ENCODE measurements around the gene AIG1.

AIG1 gene

DNA sequence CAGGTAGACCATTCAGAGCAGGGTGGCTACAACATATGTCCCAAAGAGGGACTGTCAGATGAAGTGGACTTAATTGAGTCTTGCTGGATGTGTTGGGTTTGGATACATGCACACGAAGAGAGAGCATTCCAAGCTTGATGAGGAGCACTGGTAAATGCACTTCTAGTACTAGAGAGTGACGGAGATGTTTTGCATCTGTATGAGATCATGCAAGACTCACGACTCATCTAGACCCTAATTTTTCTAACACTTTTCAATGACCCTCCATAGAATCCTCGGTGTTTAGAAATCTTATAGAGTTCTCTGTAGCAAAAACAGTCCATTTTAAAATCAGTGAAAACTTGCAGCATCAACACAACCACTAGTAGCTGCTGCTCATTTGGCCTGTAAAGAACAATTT, 4.8 kb upstream of the AIG1 start:
- H3K4me1 ChIP-seq (ENCODE audit: low read depth, poor library complexity, severe bottlenecking): peaks cover 13% of the 10 kb centered on the region
- no peak overlapping the region for H3K4me3 ChIP-seq (IDR thresholded peaks at IDR 0.05; ENCODE audit: insufficient read depth, low read depth, low read length)
- TF ChIP-seq, protein P1, sequence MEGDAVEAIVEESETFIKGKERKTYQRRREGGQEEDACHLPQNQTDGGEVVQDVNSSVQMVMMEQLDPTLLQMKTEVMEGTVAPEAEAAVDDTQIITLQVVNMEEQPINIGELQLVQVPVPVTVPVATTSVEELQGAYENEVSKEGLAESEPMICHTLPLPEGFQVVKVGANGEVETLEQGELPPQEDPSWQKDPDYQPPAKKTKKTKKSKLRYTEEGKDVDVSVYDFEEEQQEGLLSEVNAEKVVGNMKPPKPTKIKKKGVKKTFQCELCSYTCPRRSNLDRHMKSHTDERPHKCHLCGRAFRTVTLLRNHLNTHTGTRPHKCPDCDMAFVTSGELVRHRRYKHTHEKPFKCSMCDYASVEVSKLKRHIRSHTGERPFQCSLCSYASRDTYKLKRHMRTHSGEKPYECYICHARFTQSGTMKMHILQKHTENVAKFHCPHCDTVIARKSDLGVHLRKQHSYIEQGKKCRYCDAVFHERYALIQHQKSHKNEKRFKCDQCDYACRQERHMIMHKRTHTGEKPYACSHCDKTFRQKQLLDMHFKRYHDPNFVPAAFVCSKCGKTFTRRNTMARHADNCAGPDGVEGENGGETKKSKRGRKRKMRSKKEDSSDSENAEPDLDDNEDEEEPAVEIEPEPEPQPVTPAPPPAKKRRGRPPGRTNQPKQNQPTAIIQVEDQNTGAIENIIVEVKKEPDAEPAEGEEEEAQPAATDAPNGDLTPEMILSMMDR (conservative IDR thresholded peaks at IDR 0.05; ENCODE audit: low read depth, low read length): no peak
- H3K79me2 ChIP-seq (ENCODE audit: insufficient read depth, low read depth): no peaks in the 10 kb centered on the region
- H3K36me3 ChIP-seq (ENCODE audit: insufficient read depth): no peaks in the 10 kb centered on the region
- H2AFZ ChIP-seq (ENCODE audit: low read depth): no peak overlapping the region
- no peak overlapping the region for H3K4me2 ChIP-seq
- no peaks in the 10 kb centered on the region for H4K20me1 ChIP-seq (ENCODE audit: insufficient read depth)
- H3K27me3 ChIP-seq (ENCODE audit: insufficient read depth, low read depth): no peaks in the 10 kb centered on the region
- no peak overlapping the region for H3K27ac ChIP-seq
- no peak overlapping the region for H3K9ac ChIP-seq

DNA sequence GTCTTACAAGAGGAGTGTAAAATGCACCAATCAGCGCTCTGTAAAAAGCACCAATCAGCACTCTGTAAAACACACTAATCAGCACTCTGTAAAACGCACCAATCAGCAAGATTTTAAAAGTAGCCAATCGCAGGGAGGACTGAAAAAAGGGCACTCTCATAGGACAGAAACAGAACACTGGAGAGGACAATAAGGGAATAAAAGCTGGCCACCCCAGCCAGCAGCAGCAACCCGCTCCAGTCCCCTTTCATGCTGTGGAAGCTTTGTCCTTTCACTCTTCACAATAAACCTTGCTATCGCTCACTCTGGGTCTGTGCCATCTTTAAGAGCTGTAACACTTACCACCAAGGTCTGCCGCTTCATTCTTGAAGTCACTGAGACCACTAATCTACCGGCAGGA, 1.7 kb upstream of the AIG1 start:
- H3K36me3 ChIP-seq (ENCODE audit: insufficient read depth): no peaks in the 10 kb centered on the region
- TF ChIP-seq, protein P1 (conservative IDR thresholded peaks at IDR 0.05; ENCODE audit: low read depth, low read length): no peak
- no peaks in the 10 kb centered on the region for H4K20me1 ChIP-seq (ENCODE audit: insufficient read depth)
- H3K4me1 ChIP-seq (ENCODE audit: low read depth, poor library complexity, severe bottlenecking): peaks cover 22% of the 10 kb centered on the region
- no peak overlapping the region for H3K4me3 ChIP-seq (IDR thresholded peaks at IDR 0.05; ENCODE audit: insufficient read depth, low read depth, low read length)
- H3K4me2 ChIP-seq: peak overlapping the region; percentile 49; the same call in 1 of the 2 replicates
- H3K79me2 ChIP-seq (ENCODE audit: insufficient read depth, low read depth): no peaks in the 10 kb centered on the region
- H3K9ac ChIP-seq: no peak overlapping the region
- no peak overlapping the region for H3K27ac ChIP-seq
- H2AFZ ChIP-seq (ENCODE audit: low read depth): no peak overlapping the region
- no peaks in the 10 kb centered on the region for H3K27me3 ChIP-seq (ENCODE audit: insufficient read depth, low read depth)

GRCh38 chr6:143059663-143060353, 881 bp upstream of the AIG1 start:
- TF ChIP-seq, protein P1 (conservative IDR thresholded peaks at IDR 0.05; ENCODE audit: low read depth, low read length): no peak
- H3K27me3 ChIP-seq (ENCODE audit: insufficient read depth, low read depth): no peaks in the 10 kb centered on the region
- H2AFZ ChIP-seq (ENCODE audit: low read depth): peak overlapping the region; percentile 96
- peak overlapping the region; percentile 77 for H3K9ac ChIP-seq
- no peaks in the 10 kb centered on the region for H3K79me2 ChIP-seq (ENCODE audit: insufficient read depth, low read depth)
- no peak overlapping the region for H3K4me3 ChIP-seq (IDR thresholded peaks at IDR 0.05; ENCODE audit: insufficient read depth, low read depth, low read length)
- H4K20me1 ChIP-seq (ENCODE audit: insufficient read depth): no peaks in the 10 kb centered on the region
- peak overlapping the region; percentile 26; the same call in 1 of the 2 replicates for H3K27ac ChIP-seq
- peaks cover 22% of the 10 kb centered on the region for H3K4me1 ChIP-seq (ENCODE audit: low read depth, poor library complexity, severe bottlenecking)
- H3K4me2 ChIP-seq: peak overlapping the region; percentile 49
- no peaks in the 10 kb centered on the region for H3K36me3 ChIP-seq (ENCODE audit: insufficient read depth)

DNA sequence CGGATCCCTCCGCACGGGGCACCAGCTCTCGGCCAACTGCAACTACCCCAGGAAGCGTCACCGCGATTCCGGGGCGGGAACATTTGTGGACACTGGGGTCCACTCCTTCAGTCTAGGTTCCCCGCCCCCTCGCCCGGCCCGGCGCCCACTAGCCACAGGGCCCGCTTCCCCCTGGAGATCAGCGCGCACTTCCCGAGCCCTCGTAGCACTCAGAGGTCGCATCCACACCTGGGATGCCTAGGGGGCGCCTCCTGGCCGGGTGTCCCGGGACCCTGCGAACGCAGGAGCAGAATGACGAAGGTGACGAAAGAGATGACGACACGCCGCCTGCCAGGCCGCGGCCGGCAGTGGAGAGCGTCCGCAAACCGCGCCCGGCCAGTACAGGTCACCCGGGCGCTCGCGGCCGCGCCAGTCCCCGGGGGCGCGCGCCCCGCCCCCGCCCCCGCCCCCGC, 309 bp upstream of the AIG1 start:
- Histone ChIP-seq H2AFZ (ENCODE audit: low read depth) (peak overlapping the region; percentile 96), H3K9ac (peak overlapping the region; percentile 77), H3K27ac (peak overlapping the region; percentile 26; the same call in 1 of the 2 replicates), H3K79me2 (ENCODE audit: insufficient read depth, low read depth) (no peaks in the 10 kb centered on the region), H3K4me2 (peak overlapping the region; percentile 49; the same call in 1 of the 2 replicates), H3K27me3 (ENCODE audit: insufficient read depth, low read depth) (no peaks in the 10 kb centered on the region), H3K4me3 (IDR thresholded peaks at IDR 0.05; ENCODE audit: insufficient read depth, low read depth, low read length) (no peak overlapping the region), H3K36me3 (ENCODE audit: insufficient read depth) (no peaks in the 10 kb centered on the region), H3K4me1 (ENCODE audit: low read depth, poor library complexity, severe bottlenecking) (peaks cover 22% of the 10 kb centered on the region), H4K20me1 (ENCODE audit: insufficient read depth) (no peaks in the 10 kb centered on the region)
- TF ChIP-seq, protein P1 (conservative IDR thresholded peaks at IDR 0.05; ENCODE audit: low read depth, low read length): no peak
